Articular chondrocyte of knee joint (primary cell): Measurements from ENCODE around the gene ARHGEF33. TPM values are rescaled to one million over a fixed set of nuclear protein-coding genes. Genes with fewer than 3 reads are reported as not detected.

Experiments
- small RNA-seq: library from RNA; depleted of rRNA; stranded (forward); fragments of <200 nt; gene quantifications from one replicate; pipeline ENCODE3, GENCODE V24; 2012
- total RNA-seq: library from RNA; depleted of rRNA; stranded (reverse); fragments of >200 nt; gene quantifications from 2 replicates; pipeline ENCODE4 v1.2.3, GENCODE V29; 2012

Gene ARHGEF33
- 1.2 and 1.4 TPM in 2 replicates for total RNA-seq

DNA sequence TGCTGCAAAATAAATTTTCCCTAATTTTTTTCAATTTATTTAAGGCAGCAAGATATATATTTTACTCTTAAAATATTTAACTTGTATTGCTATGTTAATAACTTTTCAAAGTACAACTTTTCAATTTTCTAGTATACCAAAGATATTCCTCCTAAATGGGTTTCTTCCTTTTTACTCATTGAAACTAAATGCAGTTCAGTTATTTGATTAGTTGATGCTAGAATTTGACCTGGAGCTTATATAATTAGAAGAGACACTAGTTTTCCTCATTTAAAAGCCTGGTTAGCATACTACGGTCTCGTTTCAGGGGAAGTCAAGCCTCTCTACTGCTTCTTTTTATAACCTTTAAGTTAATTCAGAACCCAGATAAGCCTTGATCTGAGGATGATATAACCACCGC is at the start of gene ARHGEF33:
ARHGEF33 (plus strand) TSS at position 301 of the 400 bp plus-strand sequence. CDS start 29,573 bp downstream, outside the sequence.

DNA sequence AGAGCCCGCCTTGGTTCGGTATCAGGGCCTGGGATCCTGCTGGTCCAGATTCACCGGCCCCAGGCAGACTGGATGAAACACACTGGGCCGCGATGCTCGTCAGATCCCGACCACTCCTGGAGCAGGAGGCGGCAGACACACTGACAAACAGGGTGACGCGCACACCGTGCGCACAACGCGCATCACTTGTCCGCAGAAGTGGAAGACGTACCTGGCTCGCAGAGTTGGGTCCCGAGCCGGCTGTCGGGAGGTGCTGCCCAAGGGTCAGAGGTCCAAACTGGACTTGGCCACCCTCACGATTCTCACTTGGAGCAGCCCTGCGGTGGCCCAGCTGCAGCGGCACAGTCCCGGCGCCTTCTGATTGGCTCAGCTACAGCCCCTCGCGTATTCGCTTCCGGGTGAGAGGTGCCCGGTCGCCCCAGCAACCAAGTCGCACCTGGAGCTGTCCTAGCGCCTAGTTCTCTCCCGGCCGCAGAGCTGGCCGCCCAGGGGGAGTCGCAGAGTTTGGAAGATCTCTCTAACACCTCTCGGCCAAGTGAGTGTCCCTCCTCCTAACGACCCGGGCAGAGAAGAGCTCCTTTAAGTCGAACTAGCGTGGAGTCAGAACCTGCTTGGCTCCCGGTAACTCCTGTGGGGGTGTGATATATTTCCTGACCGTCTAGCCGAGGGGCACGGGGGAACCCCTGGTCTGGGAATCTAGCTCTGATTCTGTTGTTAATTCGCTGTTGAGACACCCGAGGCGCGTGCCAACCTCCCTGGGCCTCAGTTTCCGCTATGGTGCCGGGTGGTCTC is 13.9 kb upstream of the ARHGEF33 start, which contains the start of the genes DHX57 and MORN2:
DHX57 (minus strand) TSS at position 359 of the 792 bp plus-strand sequence. CDS start 7,529 bp downstream, outside the sequence.
MORN2 (plus strand) TSS at position 401 of the 792 bp plus-strand sequence.

Small RNAs within 50 kb of the gene (small RNA-seq; reads per million reads assigned to genes)
- gene RN7SL96P (not detected), gene RNU6-851P (not detected)

Other genes starting within 250 kb of the ARHGEF33 start
- 23.5 and 24.4 TPM in 2 replicates for gene GALM, start 223.8 kb upstream of the ARHGEF33 start, total RNA-seq
- 81.8 and 88.0 TPM in 2 replicates for gene SRSF7, start 138.5 kb upstream of the ARHGEF33 start, total RNA-seq
- 6.9 and 8.6 TPM in 2 replicates for gene GEMIN6, start 111.7 kb upstream of the ARHGEF33 start, total RNA-seq
- 23.7 and 26.8 TPM in 2 replicates for gene DHX57, start 13.9 kb upstream of the ARHGEF33 start, total RNA-seq
- 26.3 and 30.2 TPM in 2 replicates for gene MORN2, start 13.9 kb upstream of the ARHGEF33 start, total RNA-seq
- gene SOS1, start 231.2 kb downstream of the ARHGEF33 start, total RNA-seq = 34.4 and 40.6 TPM in 2 replicates